GM19455 (cell line): ENCODE measurements around the gene BRD2.

ENCODE experiments used
- ATAC-seq: cut with Tn5 transposase; IDR thresholded peaks from one replicate; pipeline ENCODE4 v1.9.1; 2021; ENCODE audit not compliant: unreplicated experiment

Gene BRD2

DNA sequence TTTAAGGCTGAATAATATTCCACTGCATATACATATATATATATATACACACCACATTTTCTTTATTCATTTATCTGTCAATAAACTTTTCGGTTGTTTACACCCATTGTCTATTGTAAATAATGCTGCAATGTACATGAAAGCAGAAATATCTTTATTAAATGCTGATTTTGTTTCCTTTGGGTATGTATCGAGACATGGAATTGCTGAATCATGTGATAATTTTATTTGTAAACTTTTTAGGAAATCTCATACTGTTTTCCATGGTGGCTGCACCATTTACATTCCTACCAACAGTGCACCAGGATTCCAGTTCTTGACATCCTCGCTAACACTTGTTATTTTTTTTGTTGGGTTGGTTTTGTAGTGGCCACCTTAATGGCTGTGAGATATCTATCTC lies 55.1 kb downstream of the BRD2 start:
- no peak for ATAC-seq

DNA sequence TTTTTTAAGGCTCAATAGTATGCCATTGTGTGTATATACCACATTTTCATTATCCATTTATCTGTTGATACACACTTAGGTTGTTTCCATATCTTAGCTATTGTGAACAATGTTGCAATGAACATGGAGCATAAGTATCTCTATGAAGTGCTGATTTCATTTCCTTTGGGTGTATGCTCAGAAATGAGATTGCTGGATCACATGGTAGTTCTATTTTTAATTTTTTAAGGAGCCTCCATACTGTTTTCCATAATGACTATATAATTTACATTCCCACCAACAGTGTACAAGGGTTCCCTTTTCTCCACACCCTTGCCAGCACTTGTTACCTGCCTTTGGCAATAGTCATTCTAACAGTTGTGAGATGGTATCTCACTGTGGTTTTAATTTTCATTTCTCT lies 56.1 kb downstream of the BRD2 start:
- no peak for ATAC-seq

DNA sequence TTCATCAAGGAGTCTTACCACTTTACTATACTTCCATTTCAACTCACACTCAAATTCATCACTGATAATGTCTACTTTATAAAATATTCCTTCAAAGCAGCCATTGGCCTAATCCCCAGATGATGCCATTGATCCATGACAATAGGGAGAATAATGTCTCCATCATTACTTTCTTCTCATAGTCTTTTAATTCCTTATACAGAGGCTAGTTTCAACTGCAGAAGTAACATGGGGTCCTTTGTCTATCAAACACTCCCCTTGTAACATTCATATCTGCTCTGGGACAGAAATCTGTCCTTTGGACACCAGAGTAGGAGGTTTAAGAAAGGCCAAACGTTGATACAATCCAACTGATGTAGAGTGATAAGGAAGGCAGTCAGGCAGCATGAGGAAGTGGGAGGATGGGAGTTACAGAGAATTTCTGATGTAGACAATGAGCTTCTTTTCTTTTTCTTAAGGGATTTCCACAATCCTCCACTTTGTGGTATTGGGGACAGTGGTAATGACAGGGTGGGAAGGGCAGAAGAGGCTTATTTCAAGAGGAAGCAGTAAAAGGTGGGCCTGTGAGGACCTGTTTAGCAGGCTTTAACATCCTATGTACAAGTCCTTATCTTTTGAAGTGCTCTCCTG lies 59.9 kb downstream of the BRD2 start:
- no peak for ATAC-seq

DNA sequence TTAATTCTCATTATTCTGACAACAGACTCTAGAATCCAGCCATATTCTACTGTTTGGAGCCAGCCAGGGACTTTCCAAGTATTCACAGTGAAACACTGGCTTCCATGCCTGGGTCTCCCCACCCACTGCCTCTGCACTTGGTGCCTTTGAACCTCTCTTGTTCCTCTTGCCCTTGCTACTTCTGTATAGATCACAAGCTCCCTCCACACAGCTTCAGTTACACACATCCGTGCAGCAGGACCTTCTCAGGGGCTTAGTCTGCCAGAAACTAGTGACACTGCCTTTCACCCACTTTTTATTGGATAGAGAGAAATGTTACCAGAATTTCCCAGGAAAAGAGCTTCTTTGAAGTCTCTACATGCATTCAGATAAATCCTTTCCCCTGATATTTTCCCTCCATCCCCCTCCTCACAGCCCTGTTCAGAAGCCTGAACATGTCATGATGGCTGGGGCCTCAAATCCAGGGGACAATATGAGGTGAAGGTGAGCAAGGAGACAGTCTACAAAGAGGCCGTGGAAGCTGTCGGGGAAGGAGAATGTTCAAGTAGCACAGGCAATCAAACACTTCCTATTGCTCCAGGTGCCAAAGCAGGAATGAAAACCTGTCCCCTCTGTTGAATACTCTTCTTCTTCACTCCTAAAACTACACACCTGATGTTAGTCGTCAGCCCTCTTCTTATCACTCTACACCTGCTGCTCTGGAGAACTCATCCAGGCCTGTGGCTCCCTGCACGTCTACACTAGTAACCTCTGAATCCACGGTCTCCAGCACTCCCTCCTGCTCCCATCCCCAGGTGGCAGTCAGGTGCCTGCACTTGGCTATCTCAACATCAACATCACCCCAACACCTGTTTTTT lies 61.2 kb downstream of the BRD2 start:
- ATAC-seq, result no peak

DNA sequence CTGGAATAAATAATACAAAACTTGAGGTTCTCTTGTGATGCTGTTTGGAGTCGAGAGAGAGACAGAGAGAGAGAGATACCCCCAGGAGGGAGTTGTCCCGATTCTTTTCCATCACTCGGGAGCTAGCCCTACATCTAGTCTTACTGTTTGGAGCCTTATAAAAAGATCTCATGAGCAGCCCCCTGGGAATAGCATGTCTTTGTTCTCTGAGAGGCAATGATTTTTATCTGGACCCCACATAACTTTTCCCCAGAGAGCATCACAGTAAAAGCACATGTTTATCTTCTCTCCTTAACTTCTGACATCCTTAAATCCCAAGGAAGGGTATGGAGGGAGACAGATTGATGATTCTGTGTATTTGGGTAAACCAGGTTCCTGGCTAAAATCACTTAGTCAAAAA lies 61.9 kb downstream of the BRD2 start:
- no peak for ATAC-seq
